Measurements from ENCODE around the gene STX10. TPM values are rescaled to one million over a fixed set of nuclear protein-coding genes. Genes with fewer than 3 reads are reported as not detected.

STX10 gene
- total RNA-seq, 1 experiment from 2014 or later, result 37.9 TPM

- Mint-ChIP-seq H3K4me3 (ENCODE audit: unreplicated experiment) (no peak overlapping the region), H3K27me3 (ENCODE audit: insufficient read depth, unreplicated experiment) (no peaks in the 10 kb centered on the region), H3K9me3 (ENCODE audit: unreplicated experiment) (no peaks in the 10 kb centered on the region), H3K27ac (ENCODE audit: low read depth, unreplicated experiment) (no peak overlapping the region), H3K4me1 (ENCODE audit: insufficient read depth, unreplicated experiment) (peaks cover 25% of the 10 kb centered on the region), H3K36me3 (ENCODE audit: insufficient read depth, unreplicated experiment) (peaks cover 34% of the 10 kb centered on the region)
- intact Hi-C loops (cut with micrococcal nuclease), result no loop called here
- no peak for DNase-seq (ENCODE audit: unreplicated experiment)
- CTCF ChIA-PET, result interaction anchor here (0.7 to 1.5 kb wide), 2 partner anchors 73 to 157 kb away, joined by 3 read pairs; no protein-coding TSS in a partner anchor
- BruUV-seq (replicated peaks), result no TSS peak
- POLR2A ChIA-PET, result interaction anchor here (0.6 kb wide), 1 partner anchor 610 kb away, joined by 3 read pairs; no protein-coding TSS in a partner anchor
- no peak for TF ChIP-seq CTCF (IDR thresholded peaks at IDR 0.05; ENCODE audit: unreplicated experiment)
These were observed 27.8 kb downstream of the STX10 start for GRCh38 chr19:13122275-13122878.

- Mint-ChIP-seq H3K27ac (ENCODE audit: low read depth, unreplicated experiment) (no peak overlapping the region), H3K27me3 (ENCODE audit: insufficient read depth, unreplicated experiment) (no peaks in the 10 kb centered on the region), H3K9me3 (ENCODE audit: unreplicated experiment) (no peaks in the 10 kb centered on the region), H3K4me1 (ENCODE audit: insufficient read depth, unreplicated experiment) (peaks cover 25% of the 10 kb centered on the region), H3K4me3 (ENCODE audit: unreplicated experiment) (no peak overlapping the region), H3K36me3 (ENCODE audit: insufficient read depth, unreplicated experiment) (peaks cover 27% of the 10 kb centered on the region)
- ChIA-PET CTCF (interaction anchor here (0.7 kb wide), 1 partner anchor 74 kb away, joined by 3 read pairs; no protein-coding TSS in a partner anchor), POLR2A (no interaction called here)
- TF ChIP-seq CTCF (IDR thresholded peaks at IDR 0.05; ENCODE audit: unreplicated experiment), result no peak
- DNase-seq (ENCODE audit: unreplicated experiment), result no peak
- intact Hi-C loops (cut with micrococcal nuclease), result no loop called here
- BruUV-seq (replicated peaks), result no TSS peak
These were observed 28.5 kb downstream of the STX10 start for GRCh38 chr19:13121551-13122274.

DNA sequence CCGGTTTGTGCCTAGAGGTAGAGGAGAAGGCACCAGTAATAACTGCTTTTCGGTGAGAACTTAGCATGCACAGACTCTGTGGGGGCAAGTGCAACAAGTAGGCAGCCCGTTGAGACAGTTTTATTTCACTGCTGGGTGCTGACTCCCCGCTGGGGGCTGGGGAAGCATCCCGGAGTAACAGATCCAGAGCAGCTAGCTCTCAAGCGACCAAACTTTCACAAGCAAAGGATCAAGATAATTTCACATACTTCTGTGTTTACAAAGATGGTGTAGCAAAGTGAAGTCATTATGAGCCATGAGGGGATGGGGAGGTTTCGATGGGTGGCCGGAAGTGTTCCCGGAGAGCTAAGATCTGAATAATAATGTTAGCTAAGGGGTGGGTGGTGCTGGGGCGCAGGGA, 29.4 kb downstream of the STX10 start:
- no peaks in the 10 kb centered on the region for H3K27me3 Mint-ChIP-seq (ENCODE audit: insufficient read depth, unreplicated experiment)
- BruUV-seq (replicated peaks), result no TSS peak
- no peaks in the 10 kb centered on the region for H3K9me3 Mint-ChIP-seq (ENCODE audit: unreplicated experiment)
- intact Hi-C loops (cut with micrococcal nuclease), result no loop called here
- DNase-seq (ENCODE audit: unreplicated experiment), result no peak
- peak overlapping the region; percentile 23 for H3K27ac Mint-ChIP-seq (ENCODE audit: low read depth, unreplicated experiment)
- no peak for TF ChIP-seq CTCF (IDR thresholded peaks at IDR 0.05; ENCODE audit: unreplicated experiment)
- ChIA-PET CTCF (interaction anchor here (0.6 to 1.7 kb wide), 3 partner anchors 46 to 156 kb away, joined by 4 to 5 read pairs (median 5); no protein-coding TSS in a partner anchor), POLR2A (interaction anchor here (0.5 kb wide), 1 partner anchor 127 kb away, joined by 5 read pairs; no protein-coding TSS in a partner anchor)
- H3K36me3 Mint-ChIP-seq (ENCODE audit: insufficient read depth, unreplicated experiment), result peaks cover 19% of the 10 kb centered on the region
- peaks cover 25% of the 10 kb centered on the region for H3K4me1 Mint-ChIP-seq (ENCODE audit: insufficient read depth, unreplicated experiment)
- H3K4me3 Mint-ChIP-seq (ENCODE audit: unreplicated experiment), result no peak overlapping the region

DNA sequence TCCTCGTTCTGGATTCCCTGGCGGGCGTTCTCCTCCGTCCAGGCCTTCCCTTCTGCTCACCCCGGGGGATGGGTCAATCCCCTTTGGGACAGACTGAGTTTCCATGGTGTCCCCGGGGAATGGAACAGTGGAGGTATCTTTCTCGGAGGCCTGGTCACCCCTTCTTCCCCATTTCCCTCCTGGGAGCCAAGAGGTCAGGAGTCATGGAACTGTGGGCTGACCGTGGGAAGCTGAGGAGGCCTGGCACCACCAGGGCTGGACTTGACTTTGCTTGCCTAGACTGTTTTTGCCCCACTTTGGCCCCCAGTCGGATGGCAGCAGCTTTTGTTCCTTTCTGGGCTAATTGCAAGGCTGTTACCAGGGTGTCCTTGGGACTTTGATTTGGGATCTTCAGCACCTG, 30.1 kb downstream of the STX10 start:
- no peaks in the 10 kb centered on the region for H3K27me3 Mint-ChIP-seq (ENCODE audit: insufficient read depth, unreplicated experiment)
- ChIA-PET CTCF (interaction anchor here (1.2 to 1.7 kb wide), 2 partner anchors 137 to 155 kb away, joined by 3 to 5 read pairs; no protein-coding TSS in a partner anchor), POLR2A (interaction anchor here (0.6 to 5.8 kb wide), 5 partner anchors 13 to 34 kb away, joined by 3 to 61 read pairs (median 6); partner anchors contain the start of genes IER2 and STX10)
- H3K36me3 Mint-ChIP-seq (ENCODE audit: insufficient read depth, unreplicated experiment), result peaks cover 19% of the 10 kb centered on the region
- H3K4me3 Mint-ChIP-seq (ENCODE audit: unreplicated experiment), result peak overlapping the region; percentile 74
- H3K27ac Mint-ChIP-seq (ENCODE audit: low read depth, unreplicated experiment), result peak overlapping the region; percentile 23
- DNase-seq (ENCODE audit: unreplicated experiment), result no peak
- TF ChIP-seq CTCF (IDR thresholded peaks at IDR 0.05; ENCODE audit: unreplicated experiment), result no peak
- BruUV-seq (replicated peaks), result no TSS peak
- peaks cover 30% of the 10 kb centered on the region for H3K4me1 Mint-ChIP-seq (ENCODE audit: insufficient read depth, unreplicated experiment)
- intact Hi-C loops (cut with micrococcal nuclease), result no loop called here
- no peaks in the 10 kb centered on the region for H3K9me3 Mint-ChIP-seq (ENCODE audit: unreplicated experiment)

All from MCF 10A (cell line).